Peyer's patch (tissue), 4 donors: ENCODE results near the gene MEIS1. TPM values are rescaled to one million over a fixed set of nuclear protein-coding genes. Genes with fewer than 3 reads are reported as not detected.

Source experiments
- DNase-seq, 3 donors: peaks; one replicate each; pipeline ENCODE4 v3.0.0-alpha.2; 2017 to 2019
- H3K27ac ChIP-seq, 4 donors: fragments of 200-600 bp; sonication (generic); one replicate each; pipeline ENCODE4 v1.5.1; 2016 to 2019
- H3K27me3 ChIP-seq, 2 donors: fragments of 200-600 bp; sonication (generic); one replicate each; pipeline ENCODE4 v1.5.1; 2019
- H3K36me3 ChIP-seq, 3 donors: fragments of 200-600 bp; sonication (generic); one replicate each; pipeline ENCODE4 v1.5.1; 2016 to 2019
- H3K4me1 ChIP-seq, 4 donors: fragments of 200-600 bp; sonication (generic); one replicate each; pipeline ENCODE4 v1.5.1; 2016 to 2019
- H3K4me3 ChIP-seq, 4 donors: fragments of 200-600 bp; sonication (generic); 1 replicate in 3 of 4; 2 replicates in 1 of 4; pipeline ENCODE4 v1.5.1; 2016 to 2019; ENCODE audit warnings: mild to moderate bottlenecking in 1 of 4
- H3K9me3 ChIP-seq, 4 donors: fragments of 200-600 bp; sonication (generic); one replicate each; pipeline ENCODE4 v1.5.1; 2016 to 2019; ENCODE audit warnings: mild to moderate bottlenecking in 1 of 4
- POLR2A ChIP-seq, 2 donors: fragments of 450-650 bp; IDR thresholded peaks; one replicate each; pipeline ENCODE4 v1.5.1; 2017; ENCODE audit warnings: antibody characterized with exemption in 2 of 2, mild to moderate bottlenecking in 2 of 2, moderate library complexity in 2 of 2
- total RNA-seq, 4 donors: library from RNA; depleted of rRNA; stranded (reverse); fragments of >200 nt; gene quantifications; one replicate each; pipeline ENCODE4 v1.1.0, GENCODE V29; 2016
- TF ChIP-seq, protein P1 (sequence below), 6 experiments: fragments of 450-650 bp in 4 of 6; fragments of 200-600 bp in 2 of 6; sonication (generic) in 1 of 6; IDR thresholded peaks; one replicate each; pipeline ENCODE4 v1.5.1; 2017 to 2019; ENCODE audit warnings: antibody characterized with exemption in 6 of 6, mild to moderate bottlenecking in 3 of 6, moderate library complexity in 1 of 6

The MEIS1 gene
- total RNA-seq, 4 donors from 2014 or later = 7.2 to 64.4 (median 16.3) TPM

DNA sequence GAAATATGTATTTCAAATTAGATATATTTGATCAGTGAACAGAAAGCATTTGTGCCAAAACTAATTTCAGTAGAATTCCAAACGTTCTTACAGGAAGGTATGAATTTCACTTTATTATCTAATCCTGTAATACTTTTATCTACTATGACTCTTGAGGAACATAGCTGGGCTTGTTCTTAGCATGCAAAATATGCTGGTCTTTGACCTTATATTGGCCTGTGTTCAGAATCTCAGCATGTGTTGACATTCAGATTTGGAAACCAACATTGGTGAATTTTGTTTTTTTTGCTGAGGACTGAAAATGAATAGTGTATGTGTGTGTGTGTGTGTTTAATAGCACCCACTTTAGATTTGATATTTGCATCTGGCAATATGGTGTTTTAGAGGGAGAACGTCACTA is 112.2 kb downstream of the MEIS1 start:
- no peak overlapping the region for H3K4me3 ChIP-seq
- no peak overlapping the region for H3K27ac ChIP-seq
- H3K27me3 ChIP-seq = no peaks in the 10 kb centered on the region
- H3K36me3 ChIP-seq = no peaks in the 10 kb centered on the region
- TF ChIP-seq, protein P1, sequence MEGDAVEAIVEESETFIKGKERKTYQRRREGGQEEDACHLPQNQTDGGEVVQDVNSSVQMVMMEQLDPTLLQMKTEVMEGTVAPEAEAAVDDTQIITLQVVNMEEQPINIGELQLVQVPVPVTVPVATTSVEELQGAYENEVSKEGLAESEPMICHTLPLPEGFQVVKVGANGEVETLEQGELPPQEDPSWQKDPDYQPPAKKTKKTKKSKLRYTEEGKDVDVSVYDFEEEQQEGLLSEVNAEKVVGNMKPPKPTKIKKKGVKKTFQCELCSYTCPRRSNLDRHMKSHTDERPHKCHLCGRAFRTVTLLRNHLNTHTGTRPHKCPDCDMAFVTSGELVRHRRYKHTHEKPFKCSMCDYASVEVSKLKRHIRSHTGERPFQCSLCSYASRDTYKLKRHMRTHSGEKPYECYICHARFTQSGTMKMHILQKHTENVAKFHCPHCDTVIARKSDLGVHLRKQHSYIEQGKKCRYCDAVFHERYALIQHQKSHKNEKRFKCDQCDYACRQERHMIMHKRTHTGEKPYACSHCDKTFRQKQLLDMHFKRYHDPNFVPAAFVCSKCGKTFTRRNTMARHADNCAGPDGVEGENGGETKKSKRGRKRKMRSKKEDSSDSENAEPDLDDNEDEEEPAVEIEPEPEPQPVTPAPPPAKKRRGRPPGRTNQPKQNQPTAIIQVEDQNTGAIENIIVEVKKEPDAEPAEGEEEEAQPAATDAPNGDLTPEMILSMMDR (IDR thresholded peaks at IDR 0.05) = no peak
- TF ChIP-seq POLR2A (IDR thresholded peaks at IDR 0.05) = no peak
- no peaks in the 10 kb centered on the region for H3K9me3 ChIP-seq
- no peak for DNase-seq
- no peaks in the 10 kb centered on the region for H3K4me1 ChIP-seq

DNA sequence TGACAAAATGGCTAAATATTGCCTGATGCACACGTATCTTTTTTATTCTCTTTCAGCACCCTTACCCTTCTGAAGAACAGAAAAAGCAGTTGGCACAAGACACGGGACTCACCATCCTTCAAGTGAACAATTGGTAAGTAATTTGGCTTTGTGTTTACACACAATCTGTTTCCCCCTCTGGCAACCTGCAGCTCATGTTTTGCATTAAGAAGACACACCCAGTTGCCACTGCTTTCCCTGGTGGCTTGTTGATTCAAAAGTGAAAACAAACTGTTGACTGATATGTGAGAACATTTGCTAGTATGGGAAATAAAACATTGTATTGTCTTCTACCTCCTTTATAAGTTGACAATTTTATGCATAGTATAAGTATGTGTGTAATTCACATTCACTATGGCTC is 113.0 kb downstream of the MEIS1 start:
- TF ChIP-seq POLR2A (IDR thresholded peaks at IDR 0.05) = no peak
- TF ChIP-seq, protein P1 (IDR thresholded peaks at IDR 0.05) = no peak

DNA sequence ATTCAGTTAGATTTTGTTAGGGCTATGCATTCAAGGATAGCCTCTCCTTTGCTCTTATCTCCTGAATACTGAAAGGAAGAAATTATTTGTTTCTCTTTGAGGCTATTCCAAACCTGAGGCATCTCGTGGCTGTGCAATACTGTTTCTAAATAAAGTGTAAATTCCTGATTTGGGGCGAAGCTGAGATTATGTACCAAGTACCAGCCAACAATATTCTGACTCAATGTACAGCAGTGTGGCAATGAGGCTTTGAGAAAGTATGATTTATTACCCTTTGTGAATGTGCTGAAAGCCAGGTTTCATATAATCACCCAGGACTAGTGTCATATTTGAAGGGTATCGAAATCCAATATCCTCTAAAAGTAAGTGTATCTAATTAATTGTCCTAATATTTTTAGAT is 113.5 kb downstream of the MEIS1 start:
- no peak for TF ChIP-seq POLR2A (IDR thresholded peaks at IDR 0.05)
- no peaks in the 10 kb centered on the region for H3K4me1 ChIP-seq
- H3K27ac ChIP-seq = no peak overlapping the region

More for the DNA sequence above, 113.0 kb downstream of the MEIS1 start:
- Histone ChIP-seq H3K36me3 (no peaks in the 10 kb centered on the region), H3K27me3 (no peaks in the 10 kb centered on the region), H3K4me3 (no peak overlapping the region), H3K9me3 (no peaks in the 10 kb centered on the region), H3K27ac (no peak overlapping the region), H3K4me1 (no peaks in the 10 kb centered on the region)
- no peak for DNase-seq

DNA sequence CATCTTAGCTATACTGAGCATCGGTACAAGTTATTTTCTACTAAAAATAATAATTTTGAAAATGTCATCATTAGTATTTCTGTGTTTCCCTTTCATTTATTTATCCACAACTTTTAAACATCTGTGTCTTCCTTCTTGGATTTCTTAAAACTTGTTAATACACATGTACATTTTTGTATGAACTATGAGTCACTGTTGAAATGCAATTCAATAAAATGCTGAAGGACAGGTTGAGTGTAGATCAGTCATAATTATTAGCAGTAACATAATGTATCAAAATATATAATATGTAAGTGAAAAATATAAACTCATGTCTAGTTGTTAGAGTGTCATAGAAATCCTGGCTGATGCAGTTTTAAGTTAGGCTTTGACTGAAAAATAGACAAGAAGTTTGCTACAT is 115.9 kb downstream of the MEIS1 start:
- TF ChIP-seq, protein P1 (IDR thresholded peaks at IDR 0.05) = no peak
- no peak for TF ChIP-seq POLR2A (IDR thresholded peaks at IDR 0.05)
- no peak overlapping the region for H3K4me3 ChIP-seq
- H3K9me3 ChIP-seq = no peaks in the 10 kb centered on the region
- H3K27ac ChIP-seq = no peak overlapping the region
- no peaks in the 10 kb centered on the region for H3K27me3 ChIP-seq
- H3K36me3 ChIP-seq = no peaks in the 10 kb centered on the region
- DNase-seq = no peak
- H3K4me1 ChIP-seq = peaks cover 0 to 3% (median 0%) of the 10 kb centered on the region in 4 donors

More for the DNA sequence above, 113.5 kb downstream of the MEIS1 start:
- Histone ChIP-seq H3K36me3 (no peaks in the 10 kb centered on the region), H3K4me3 (no peak overlapping the region), H3K27me3 (no peaks in the 10 kb centered on the region), H3K9me3 (no peaks in the 10 kb centered on the region)
- DNase-seq = no peak

DNA sequence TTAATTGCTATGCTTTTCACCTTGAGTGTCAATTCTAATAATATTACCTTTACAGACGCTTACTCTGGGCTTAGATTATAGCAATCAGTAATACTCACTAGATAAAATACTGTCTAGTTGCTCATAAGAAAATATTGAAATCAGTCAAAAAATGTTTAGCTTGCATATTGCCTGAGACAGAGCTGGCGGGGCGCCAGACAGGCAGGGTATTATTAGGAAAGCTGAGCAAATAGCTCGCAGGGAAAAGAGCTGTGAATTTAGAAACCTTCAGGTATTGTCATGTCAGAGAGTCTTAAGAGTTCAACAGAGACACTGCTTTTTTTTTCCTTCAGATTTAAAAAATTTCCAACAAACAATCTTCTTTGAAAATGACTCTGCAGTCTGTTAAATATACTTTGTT is 118.4 kb downstream of the MEIS1 start:
- no peak overlapping the region for H3K4me3 ChIP-seq
- TF ChIP-seq POLR2A (IDR thresholded peaks at IDR 0.05) = no peak
- TF ChIP-seq, protein P1 (IDR thresholded peaks at IDR 0.05) = no peak
- no peak for DNase-seq
- no peaks in the 10 kb centered on the region for H3K27me3 ChIP-seq
- no peak overlapping the region for H3K27ac ChIP-seq
- H3K4me1 ChIP-seq = peaks cover 0 to 3% (median 0%) of the 10 kb centered on the region in 4 donors
- H3K9me3 ChIP-seq = no peaks in the 10 kb centered on the region
- H3K36me3 ChIP-seq = no peaks in the 10 kb centered on the region

DNA sequence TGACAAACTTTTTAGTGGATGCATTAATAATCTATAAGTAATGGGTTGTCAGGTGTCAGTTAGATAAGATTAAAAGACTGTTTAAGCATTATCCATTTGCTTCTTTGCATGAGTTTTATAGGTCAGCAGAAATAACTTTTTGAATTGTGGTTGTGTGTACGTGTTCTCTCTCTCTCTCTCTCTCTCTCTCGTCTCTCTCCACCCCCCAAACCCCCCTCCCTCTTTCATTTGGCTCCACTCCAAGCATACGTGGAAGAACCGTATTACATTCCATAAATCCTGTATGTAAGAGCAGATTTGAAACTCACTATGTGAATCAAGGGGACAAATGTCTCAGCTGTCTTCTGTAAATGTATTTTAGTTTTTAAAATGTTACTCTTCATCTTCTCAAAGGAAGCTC is 120.2 kb downstream of the MEIS1 start:
- H3K27me3 ChIP-seq = no peaks in the 10 kb centered on the region
- H3K4me3 ChIP-seq = no peak overlapping the region
- H3K36me3 ChIP-seq = no peaks in the 10 kb centered on the region
- H3K4me1 ChIP-seq = peaks cover 0 to 3% (median 0%) of the 10 kb centered on the region in 4 donors
- TF ChIP-seq, protein P1 (IDR thresholded peaks at IDR 0.05) = no peak
- TF ChIP-seq POLR2A (IDR thresholded peaks at IDR 0.05) = no peak
- peak overlapping the region in 1 of 4 donors; percentile 14 for H3K27ac ChIP-seq
- no peak for DNase-seq
- H3K9me3 ChIP-seq = no peaks in the 10 kb centered on the region
